Parathyroid adenoma (tissue), 2 donors: Measurements from ENCODE around the gene AMY1B.
"Not testable (repeated sequence)": the region's sequence is repeated elsewhere in the genome, so short reads cannot be mapped to it uniquely, and the experiment has no call there.

Experiments
- H2AFZ ChIP-seq: fragments of 300-600 bp; sonication (generic); one replicate; pipeline ENCODE4 v1.7.0; 2017; ENCODE audit warnings: antibody characterized with exemption, mild to moderate bottlenecking
- H3K27ac ChIP-seq: fragments of 300-600 bp; sonication (generic); one replicate; pipeline ENCODE4 v1.7.0; 2017
- H3K27me3 ChIP-seq: fragments of 300-600 bp; sonication (generic); one replicate; pipeline ENCODE4 v1.7.0; 2017; ENCODE audit warnings: low read length; ENCODE audit not compliant: control insufficient read depth, insufficient read depth
- H3K36me3 ChIP-seq: fragments of 300-600 bp; sonication (generic); one replicate; pipeline ENCODE4 v1.7.0; 2017; ENCODE audit warnings: low read length; ENCODE audit not compliant: control insufficient read depth, insufficient read depth
- H3K4me1 ChIP-seq: fragments of 300-600 bp; sonication (generic); one replicate; pipeline ENCODE4 v1.7.0; 2017; ENCODE audit warnings: control low read depth
- H3K4me2 ChIP-seq: fragments of 300-600 bp; sonication (generic); one replicate; pipeline ENCODE4 v1.7.0; 2017; ENCODE audit warnings: low read length
- H3K4me3 ChIP-seq: fragments of 300-600 bp; sonication (generic); one replicate; pipeline ENCODE4 v1.7.0; 2017; ENCODE audit warnings: low read depth, low read length
- H3K79me2 ChIP-seq: fragments of 300-600 bp; sonication (generic); one replicate; pipeline ENCODE4 v1.7.0; 2017; ENCODE audit warnings: control low read depth
- H3K9ac ChIP-seq: fragments of 300-600 bp; sonication (generic); one replicate; pipeline ENCODE4 v1.7.0; 2017; ENCODE audit warnings: mild to moderate bottlenecking
- H3K9me3 ChIP-seq: fragments of 300-600 bp; sonication (generic); one replicate; pipeline ENCODE4 v1.7.0; 2017; ENCODE audit warnings: low read length; ENCODE audit not compliant: control insufficient read depth
- donor health status: primary hyperparathyroidism.

Gene AMY1B

DNA sequence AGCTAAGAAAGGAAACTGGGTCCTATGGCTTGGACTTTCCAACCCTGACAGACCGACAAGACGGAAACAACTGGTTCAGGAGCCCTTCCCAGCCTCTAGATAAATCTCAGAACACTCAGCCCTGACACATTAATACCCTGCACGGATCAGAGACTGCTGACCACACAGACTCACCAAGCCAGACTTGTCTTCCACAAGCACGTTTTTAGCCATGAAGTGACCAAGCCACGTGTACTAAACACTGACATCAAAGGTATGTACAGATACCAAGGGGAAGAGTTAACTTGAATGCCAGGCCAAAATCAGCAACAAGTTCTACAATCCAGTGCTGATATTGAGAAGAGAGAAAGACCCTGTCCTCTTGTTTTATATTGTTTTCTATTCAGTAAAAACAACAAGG lies at the start of gene AMY1B:
AMY1B (minus strand) TSS at position 101 of the 400 bp plus-strand sequence. CDS start 571 bp downstream, outside the sequence.
- not testable (repeated sequence) for H3K4me3 ChIP-seq, H3K4me1 ChIP-seq, H3K27ac ChIP-seq, H3K9ac ChIP-seq, H3K9me3 ChIP-seq, H3K4me2 ChIP-seq, H3K36me3 ChIP-seq, H3K79me2 ChIP-seq, H2AFZ ChIP-seq, H3K27me3 ChIP-seq

DNA sequence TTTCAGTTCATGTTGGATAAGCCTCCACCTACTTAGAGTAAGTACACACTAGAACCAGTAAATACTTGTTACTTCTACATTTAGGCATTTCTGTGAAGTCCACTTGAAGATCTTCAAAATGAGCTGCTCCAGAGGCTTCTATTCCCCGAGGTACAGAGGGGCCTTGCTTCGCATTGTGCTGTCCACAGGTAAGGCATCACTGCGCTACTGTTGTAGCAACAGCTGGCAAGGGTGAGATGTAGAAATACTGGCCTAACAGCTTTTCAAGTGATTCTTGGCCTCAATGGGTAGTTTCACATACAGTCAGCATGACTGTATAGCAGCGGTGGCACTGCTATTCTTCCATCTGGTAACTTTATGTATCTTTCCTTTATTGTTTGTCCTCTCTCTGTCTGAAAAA lies 49.0 kb upstream of the AMY1B start:
- H3K9me3 ChIP-seq, H3K36me3 ChIP-seq, H3K4me3 ChIP-seq, H3K27me3 ChIP-seq, H3K27ac ChIP-seq, H3K4me1 ChIP-seq, H2AFZ ChIP-seq, H3K79me2 ChIP-seq, H3K9ac ChIP-seq, H3K4me2 ChIP-seq: not testable (repeated sequence)

DNA sequence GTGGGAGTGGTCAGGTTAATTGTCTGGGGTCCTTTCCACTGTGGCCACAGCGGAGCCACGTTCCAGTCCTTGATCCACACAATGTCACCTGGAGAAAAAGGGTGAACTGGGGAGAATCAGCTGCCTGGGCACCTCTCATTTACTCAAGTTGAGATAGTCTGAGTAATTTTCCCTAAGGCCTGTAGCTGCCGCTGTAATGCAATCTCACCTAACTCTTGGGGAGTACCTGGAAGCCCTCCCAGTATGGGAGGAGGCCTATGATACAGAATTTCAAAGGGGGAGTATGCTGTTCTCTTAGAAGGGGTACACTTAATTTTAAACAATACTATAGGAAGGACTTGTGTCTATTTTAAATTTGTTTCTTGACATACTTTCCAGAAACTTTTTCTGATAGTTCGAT lies 48.4 kb upstream of the AMY1B start:
- H3K79me2 ChIP-seq, H3K36me3 ChIP-seq, H3K27me3 ChIP-seq, H3K4me1 ChIP-seq, H3K9ac ChIP-seq, H3K4me2 ChIP-seq, H3K9me3 ChIP-seq, H3K4me3 ChIP-seq, H2AFZ ChIP-seq, H3K27ac ChIP-seq: not testable (repeated sequence)

DNA sequence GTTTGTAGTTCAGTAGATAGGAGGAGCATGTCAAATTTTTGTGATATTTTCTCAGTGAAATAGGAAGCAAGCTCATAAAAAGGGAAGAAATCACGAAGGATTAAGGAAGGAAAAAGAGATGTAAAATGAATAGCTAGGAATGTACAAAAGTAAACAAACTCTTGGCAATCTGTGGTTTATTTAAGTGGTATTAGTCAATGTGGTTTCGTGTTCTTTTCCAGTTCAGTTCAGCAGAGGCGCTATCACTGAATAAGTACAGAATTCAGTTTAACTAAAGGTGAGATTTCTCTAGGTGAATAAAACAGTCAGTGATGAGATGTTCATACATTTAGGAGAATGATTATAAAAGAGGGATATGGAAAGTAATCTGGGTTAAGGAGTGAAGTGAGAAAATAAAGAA lies 42.0 kb upstream of the AMY1B start:
- H3K4me3 ChIP-seq, H3K27me3 ChIP-seq, H3K36me3 ChIP-seq, H3K4me2 ChIP-seq, H3K79me2 ChIP-seq, H3K27ac ChIP-seq, H3K9me3 ChIP-seq, H2AFZ ChIP-seq, H3K9ac ChIP-seq, H3K4me1 ChIP-seq: not testable (repeated sequence)

DNA sequence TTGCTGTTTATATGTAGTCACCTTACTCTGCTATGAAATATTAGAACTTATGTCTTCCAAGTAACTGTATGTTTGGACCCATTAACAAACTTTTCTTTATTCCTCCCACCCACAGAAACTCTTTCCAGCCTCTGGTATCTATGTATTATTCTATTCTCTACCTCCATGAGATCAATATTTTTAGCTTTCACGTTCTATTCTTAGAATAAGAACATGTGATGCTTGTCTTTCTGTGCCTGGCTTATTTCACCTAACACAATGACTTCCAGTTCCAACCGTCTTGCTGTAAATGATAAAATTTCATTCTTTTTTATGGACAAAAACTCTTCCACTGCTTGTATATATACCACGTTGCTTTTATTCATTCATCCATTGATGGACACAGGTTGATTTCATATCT lies 39.3 kb upstream of the AMY1B start:
- not testable (repeated sequence) for H3K9me3 ChIP-seq, H3K36me3 ChIP-seq, H3K27me3 ChIP-seq, H3K79me2 ChIP-seq, H3K4me3 ChIP-seq, H3K27ac ChIP-seq, H3K4me2 ChIP-seq, H2AFZ ChIP-seq, H3K9ac ChIP-seq, H3K4me1 ChIP-seq

DNA sequence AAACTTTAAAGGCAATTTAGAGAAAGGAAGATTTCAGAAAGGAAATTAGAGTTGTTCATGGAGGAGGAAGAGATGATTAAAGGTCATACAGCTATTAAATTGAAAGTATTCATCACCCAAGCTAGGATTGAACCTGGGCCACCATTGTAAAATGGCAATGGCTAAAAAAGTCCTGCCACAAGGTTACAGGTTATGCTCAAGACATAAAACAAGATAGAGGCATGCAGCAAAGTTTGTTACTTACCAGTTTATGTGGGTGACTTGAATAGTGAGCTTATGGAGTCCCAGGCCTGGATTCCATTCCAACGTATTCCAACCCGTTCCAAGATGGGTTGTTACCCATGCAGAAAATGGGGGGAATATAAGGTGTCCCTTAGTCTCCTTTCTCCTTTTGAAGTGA lies 25.5 kb upstream of the AMY1B start:
- H3K79me2 ChIP-seq, H3K9ac ChIP-seq, H3K4me2 ChIP-seq, H3K36me3 ChIP-seq, H2AFZ ChIP-seq, H3K4me1 ChIP-seq, H3K27me3 ChIP-seq, H3K4me3 ChIP-seq, H3K9me3 ChIP-seq, H3K27ac ChIP-seq: not testable (repeated sequence)

DNA sequence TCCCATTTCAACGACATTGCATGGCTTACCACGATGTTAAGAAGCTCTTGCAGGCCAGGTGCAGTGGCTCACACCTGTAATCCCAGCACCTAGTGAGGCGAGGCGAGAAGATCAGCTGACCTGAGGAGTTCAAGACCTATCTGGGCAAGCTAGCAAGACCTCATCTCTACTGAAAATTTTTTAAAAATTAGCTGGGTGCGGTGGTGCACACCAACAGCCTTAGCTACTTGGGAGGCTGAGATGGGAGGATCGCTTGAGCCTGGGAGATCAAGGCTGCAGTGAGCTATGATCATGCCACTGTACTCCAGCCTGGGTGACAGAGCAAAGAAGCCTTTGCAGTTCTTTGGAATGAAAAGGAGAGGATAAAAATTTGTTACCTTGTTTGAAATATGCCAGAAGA lies 21.4 kb upstream of the AMY1B start:
- H3K36me3 ChIP-seq, H3K27me3 ChIP-seq: not testable (repeated sequence)

DNA sequence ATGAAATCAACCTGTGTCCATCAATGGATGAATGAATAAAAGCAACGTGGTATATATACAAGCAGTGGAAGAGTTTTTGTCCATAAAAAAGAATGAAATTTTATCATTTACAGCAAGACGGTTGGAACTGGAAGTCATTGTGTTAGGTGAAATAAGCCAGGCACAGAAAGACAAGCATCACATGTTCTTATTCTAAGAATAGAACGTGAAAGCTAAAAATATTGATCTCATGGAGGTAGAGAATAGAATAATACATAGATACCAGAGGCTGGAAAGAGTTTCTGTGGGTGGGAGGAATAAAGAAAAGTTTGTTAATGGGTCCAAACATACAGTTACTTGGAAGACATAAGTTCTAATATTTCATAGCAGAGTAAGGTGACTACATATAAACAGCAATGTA lies 14.4 kb upstream of the AMY1B start:
- H3K27ac ChIP-seq, H3K79me2 ChIP-seq, H3K4me1 ChIP-seq, H3K9me3 ChIP-seq, H3K9ac ChIP-seq, H3K4me3 ChIP-seq, H2AFZ ChIP-seq, H3K27me3 ChIP-seq, H3K36me3 ChIP-seq, H3K4me2 ChIP-seq: not testable (repeated sequence)

More for the DNA sequence above, 21.4 kb upstream of the AMY1B start:
- not testable (repeated sequence) for H3K4me3 ChIP-seq, H3K4me2 ChIP-seq, H3K79me2 ChIP-seq, H3K9me3 ChIP-seq, H3K27ac ChIP-seq, H3K9ac ChIP-seq, H3K4me1 ChIP-seq, H2AFZ ChIP-seq

DNA sequence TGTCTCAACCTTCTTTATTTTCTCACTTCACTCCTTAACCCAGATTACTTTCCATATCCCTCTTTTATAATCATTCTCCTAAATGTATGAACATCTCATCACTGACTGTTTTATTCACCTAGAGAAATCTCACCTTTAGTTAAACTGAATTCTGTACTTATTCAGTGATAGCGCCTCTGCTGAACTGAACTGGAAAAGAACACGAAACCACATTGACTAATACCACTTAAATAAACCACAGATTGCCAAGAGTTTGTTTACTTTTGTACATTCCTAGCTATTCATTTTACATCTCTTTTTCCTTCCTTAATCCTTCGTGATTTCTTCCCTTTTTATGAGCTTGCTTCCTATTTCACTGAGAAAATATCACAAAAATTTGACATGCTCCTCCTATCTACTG lies 11.7 kb upstream of the AMY1B start:
- not testable (repeated sequence) for H3K4me2 ChIP-seq, H2AFZ ChIP-seq, H3K4me1 ChIP-seq, H3K27me3 ChIP-seq, H3K27ac ChIP-seq, H3K4me3 ChIP-seq, H3K9ac ChIP-seq, H3K9me3 ChIP-seq, H3K79me2 ChIP-seq, H3K36me3 ChIP-seq

DNA sequence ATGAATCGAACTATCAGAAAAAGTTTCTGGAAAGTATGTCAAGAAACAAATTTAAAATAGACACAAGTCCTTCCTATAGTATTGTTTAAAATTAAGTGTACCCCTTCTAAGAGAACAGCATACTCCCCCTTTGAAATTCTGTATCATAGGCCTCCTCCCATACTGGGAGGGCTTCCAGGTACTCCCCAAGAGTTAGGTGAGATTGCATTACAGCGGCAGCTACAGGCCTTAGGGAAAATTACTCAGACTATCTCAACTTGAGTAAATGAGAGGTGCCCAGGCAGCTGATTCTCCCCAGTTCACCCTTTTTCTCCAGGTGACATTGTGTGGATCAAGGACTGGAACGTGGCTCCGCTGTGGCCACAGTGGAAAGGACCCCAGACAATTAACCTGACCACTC lies 5.2 kb upstream of the AMY1B start:
- not testable (repeated sequence) for H3K4me3 ChIP-seq, H3K27ac ChIP-seq

DNA sequence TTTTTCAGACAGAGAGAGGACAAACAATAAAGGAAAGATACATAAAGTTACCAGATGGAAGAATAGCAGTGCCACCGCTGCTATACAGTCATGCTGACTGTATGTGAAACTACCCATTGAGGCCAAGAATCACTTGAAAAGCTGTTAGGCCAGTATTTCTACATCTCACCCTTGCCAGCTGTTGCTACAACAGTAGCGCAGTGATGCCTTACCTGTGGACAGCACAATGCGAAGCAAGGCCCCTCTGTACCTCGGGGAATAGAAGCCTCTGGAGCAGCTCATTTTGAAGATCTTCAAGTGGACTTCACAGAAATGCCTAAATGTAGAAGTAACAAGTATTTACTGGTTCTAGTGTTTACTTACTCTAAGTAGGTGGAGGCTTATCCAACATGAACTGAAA lies 4.7 kb upstream of the AMY1B start:
- not testable (repeated sequence) for H3K79me2 ChIP-seq, H3K4me1 ChIP-seq, H3K36me3 ChIP-seq, H3K9ac ChIP-seq, H3K27ac ChIP-seq, H3K27me3 ChIP-seq, H3K4me3 ChIP-seq, H3K9me3 ChIP-seq, H3K4me2 ChIP-seq, H2AFZ ChIP-seq

More for the DNA sequence above, 5.2 kb upstream of the AMY1B start:
- not testable (repeated sequence) for H3K9me3 ChIP-seq, H3K79me2 ChIP-seq, H3K4me1 ChIP-seq, H2AFZ ChIP-seq, H3K4me2 ChIP-seq, H3K27me3 ChIP-seq, H3K36me3 ChIP-seq, H3K9ac ChIP-seq

DNA sequence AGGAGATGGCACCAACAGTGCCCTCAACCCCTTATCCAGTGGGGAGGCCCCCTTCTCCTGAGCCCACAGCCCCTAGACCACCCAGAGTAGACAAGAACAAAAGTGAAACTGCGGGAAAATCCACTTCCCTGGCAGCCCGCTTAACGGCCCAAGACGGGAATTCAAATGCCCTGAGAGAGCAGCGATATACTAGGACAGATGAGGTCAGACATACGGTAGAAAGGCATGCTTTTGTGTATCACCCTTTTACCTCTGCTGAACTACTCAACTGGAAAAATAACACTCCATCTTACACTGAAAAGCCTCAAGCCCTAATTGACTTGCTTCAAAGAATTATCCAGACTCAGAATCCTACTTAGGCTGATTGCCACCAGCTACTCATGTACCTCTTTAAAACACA lies 1.4 kb upstream of the AMY1B start:
- H3K4me2 ChIP-seq, H3K4me3 ChIP-seq, H3K36me3 ChIP-seq, H3K27ac ChIP-seq, H3K9me3 ChIP-seq, H3K4me1 ChIP-seq, H3K9ac ChIP-seq, H3K27me3 ChIP-seq, H2AFZ ChIP-seq, H3K79me2 ChIP-seq: not testable (repeated sequence)
